Tibial nerve (tissue), 4 donors: Measurements from ENCODE around the gene UBE2L3. TPM values are rescaled to one million over a fixed set of nuclear protein-coding genes. Genes with fewer than 3 reads are reported as not detected.
"Not testable (repeated sequence)": the region's sequence is repeated elsewhere in the genome, so short reads cannot be mapped to it uniquely, and the experiment has no call there.

ENCODE experiments used
- DNase-seq, 2 donors: peaks; one replicate each; pipeline ENCODE4 v3.0.0-alpha.2; 2019; ENCODE audit warnings: low spot score in 2 of 2
- H3K27ac ChIP-seq, 4 donors: fragments of 200-600 bp; sonication (generic) in 3 of 4; one replicate each; pipeline ENCODE4 v1.5.1; 2017 to 2019; ENCODE audit warnings: mild to moderate bottlenecking in 1 of 4
- H3K27me3 ChIP-seq, 2 donors: fragments of 200-600 bp; sonication (generic) in 1 of 2; one replicate each; pipeline versions ENCODE4 v1.5.1 to v1.6.0; 2017 to 2019
- H3K36me3 ChIP-seq, 3 donors: fragments of 200-600 bp; sonication (generic); one replicate each; pipeline ENCODE4 v1.5.1; 2018 to 2019
- H3K4me1 ChIP-seq, 4 donors: fragments of 200-600 bp; sonication (generic) in 3 of 4; one replicate each; pipeline ENCODE4 v1.5.1; 2017 to 2019
- H3K4me3 ChIP-seq, 4 donors: fragments of 200-600 bp; sonication (generic) in 3 of 4; one replicate each; pipeline ENCODE4 v1.5.1; 2017 to 2019; ENCODE audit warnings: mild to moderate bottlenecking in 1 of 4, moderate library complexity in 1 of 4
- H3K9me3 ChIP-seq, 4 donors: fragments of 200-600 bp; sonication (generic) in 3 of 4; one replicate each; pipeline ENCODE4 v1.5.1; 2017 to 2019
- CTCF ChIP-seq, 5 experiments: fragments of 200-600 bp in 3 of 5; fragments of 450-650 bp in 2 of 5; sonication (generic) in 3 of 5; IDR thresholded peaks; one replicate each; pipeline ENCODE4 v1.5.1; 2016 to 2019; ENCODE audit warnings: antibody characterized with exemption in 5 of 5, mild to moderate bottlenecking in 3 of 5, moderate library complexity in 2 of 5
- EP300 ChIP-seq, 2 donors: sonication (generic); formaldehyde crosslinking; IDR thresholded peaks; one replicate each; pipeline ENCODE4 v1.6.1; 2017; ENCODE audit warnings: antibody characterized with exemption in 2 of 2, mild to moderate bottlenecking in 1 of 2
- POLR2A ChIP-seq, 2 donors: fragments of 450-650 bp; IDR thresholded peaks; one replicate each; pipeline ENCODE4 v1.6.1; 2017; ENCODE audit warnings: antibody characterized with exemption in 2 of 2, mild to moderate bottlenecking in 2 of 2, moderate library complexity in 2 of 2
- WGBS, 2 donors: methylation state at CpG; one replicate each; pipeline ENCODE4 v1.1.5; 2018; 5-methylcytosine and 5-hydroxymethylcytosine counted together
- total RNA-seq, 4 donors: library from RNA; depleted of rRNA; stranded (reverse); fragments of >200 nt; gene quantifications; one replicate each; pipeline ENCODE4 v1.1.0, GENCODE V29; 2016

Gene UBE2L3
- total RNA-seq: 10 to 100 TPM; 32.0 to 45.0 (median 37.8) TPM

GRCh38 chr22:21567456-21568346, at the start of gene UBE2L3:
TSS of gene UBE2L3 (plus strand) at chr22:21567714. CDS start at chr22:21567745, 31 bp downstream.
- no peaks in the 10 kb centered on the region for H3K27me3 ChIP-seq
- TF ChIP-seq CTCF (IDR thresholded peaks at IDR 0.05): peak in 1 of 5 experiments; percentile 28
- peak in 1 of 2 donors; percentile 90 for TF ChIP-seq EP300 (IDR thresholded peaks at IDR 0.05)
- peak in 1 of 2 donors; percentile 55 for TF ChIP-seq POLR2A (IDR thresholded peaks at IDR 0.05)
- H3K9me3 ChIP-seq: no peaks in the 10 kb centered on the region
- H3K4me1 ChIP-seq: peaks cover 4 to 41% (median 21%) of the 10 kb centered on the region in 4 donors
- peak; percentile 59 to 70 for DNase-seq
- H3K4me3 ChIP-seq: peak within 1 kb of the TSS; percentile 76 to 97 (median 88)
- 2% methylated on average over 8 to 15 of the region's 85 CpGs for WGBS, 2 donors
- no peaks in the 10 kb centered on the region for H3K36me3 ChIP-seq
- peak within 1 kb of the TSS; percentile 89 to 98 (median 92) for H3K27ac ChIP-seq

- not testable (repeated sequence) for H3K4me1 ChIP-seq, H3K27ac ChIP-seq, H3K4me3 ChIP-seq, H3K27me3 ChIP-seq, H3K9me3 ChIP-seq, DNase-seq, H3K36me3 ChIP-seq
- WGBS, 2 donors: no CpG with 5 or more reads among the region's 6 CpGs
These were observed 40.6 kb upstream of the UBE2L3 start for GRCh38 chr22:21526705-21527500.

- H3K4me1 ChIP-seq, DNase-seq: not testable (repeated sequence)
- WGBS, 2 donors: no CpG with 5 or more reads among the region's 5 CpGs
These were observed 36.0 kb upstream of the UBE2L3 start for GRCh38 chr22:21531525-21531924.

GRCh38 chr22:21532863-21533648, 34.5 kb upstream of the UBE2L3 start:
- not testable (repeated sequence) for H3K27ac ChIP-seq, DNase-seq, H3K4me3 ChIP-seq, H3K9me3 ChIP-seq, H3K27me3 ChIP-seq, H3K4me1 ChIP-seq, H3K36me3 ChIP-seq
- whole genome bisulfite sequencing, 2 donors: no CpG with 5 or more reads among the region's 20 CpGs

More at GRCh38 chr22:21531525-21531924, 36.0 kb upstream of the UBE2L3 start:
- not testable (repeated sequence) for H3K27me3 ChIP-seq, H3K9me3 ChIP-seq, H3K27ac ChIP-seq, H3K36me3 ChIP-seq, H3K4me3 ChIP-seq

- not testable (repeated sequence) for H3K4me3 ChIP-seq, H3K27me3 ChIP-seq, H3K4me1 ChIP-seq, DNase-seq, H3K27ac ChIP-seq, H3K9me3 ChIP-seq, H3K36me3 ChIP-seq
- WGBS, 2 donors: no CpG with 5 or more reads among the region's 7 CpGs
These were observed 27.7 kb upstream of the UBE2L3 start for GRCh38 chr22:21539862-21540261.

- not testable (repeated sequence) for H3K4me3 ChIP-seq, H3K36me3 ChIP-seq, H3K4me1 ChIP-seq, H3K27me3 ChIP-seq, DNase-seq, H3K9me3 ChIP-seq, H3K27ac ChIP-seq
- WGBS, 2 donors: 86 to 100% methylated on average over 2 of the region's 17 CpGs
These were observed 22.8 kb upstream of the UBE2L3 start for GRCh38 chr22:21544432-21545322.

GRCh38 chr22:21549558-21549957, 18.0 kb upstream of the UBE2L3 start:
- H3K4me3 ChIP-seq, H3K9me3 ChIP-seq, DNase-seq, H3K36me3 ChIP-seq, H3K4me1 ChIP-seq, H3K27ac ChIP-seq, H3K27me3 ChIP-seq: not testable (repeated sequence)
- WGBS, 2 donors: no CpG with 5 or more reads among the region's 38 CpGs

GRCh38 chr22:21550008-21550677, 17.4 kb upstream of the UBE2L3 start:
- not testable (repeated sequence) for H3K36me3 ChIP-seq, H3K4me1 ChIP-seq, DNase-seq, H3K27me3 ChIP-seq, H3K4me3 ChIP-seq, H3K27ac ChIP-seq, H3K9me3 ChIP-seq
- no CpG with 5 or more reads among the region's 62 CpGs for WGBS, 2 donors

GRCh38 chr22:21550678-21551047, 16.9 kb upstream of the UBE2L3 start:
- not testable (repeated sequence) for DNase-seq, H3K4me3 ChIP-seq, H3K9me3 ChIP-seq, H3K27me3 ChIP-seq, H3K36me3 ChIP-seq, H3K27ac ChIP-seq, H3K4me1 ChIP-seq
- WGBS, 2 donors: no CpG with 5 or more reads among the region's 44 CpGs

- not testable (repeated sequence) for H3K27me3 ChIP-seq, H3K27ac ChIP-seq
These were observed 16.2 kb upstream of the UBE2L3 start, which contains the start of gene RIMBP3C for GRCh38 chr22:21551361-21551760. TSS of gene RIMBP3C (minus strand) at chr22:21551461. CDS start at chr22:21550976, 485 bp downstream.

More at GRCh38 chr22:21551361-21551760, 16.2 kb upstream of the UBE2L3 start, which contains the start of gene RIMBP3C:
- not testable (repeated sequence) for H3K4me3 ChIP-seq, H3K36me3 ChIP-seq, DNase-seq, H3K4me1 ChIP-seq, H3K9me3 ChIP-seq
- WGBS, 2 donors: no CpG with 5 or more reads among the region's 4 CpGs
